Peyer's patch (tissue), 4 donors: ENCODE results near the gene SIGLEC9. TPM values are rescaled to one million over a fixed set of nuclear protein-coding genes. Genes with fewer than 3 reads are reported as not detected.

Source experiments
- DNase-seq, 3 donors: peaks; one replicate each; pipeline ENCODE4 v3.0.0-alpha.2; 2017 to 2019
- H3K27ac ChIP-seq, 4 donors: fragments of 200-600 bp; sonication (generic); one replicate each; pipeline ENCODE4 v1.5.1; 2016 to 2019
- H3K27me3 ChIP-seq, 2 donors: fragments of 200-600 bp; sonication (generic); one replicate each; pipeline ENCODE4 v1.5.1; 2019
- H3K36me3 ChIP-seq, 3 donors: fragments of 200-600 bp; sonication (generic); one replicate each; pipeline ENCODE4 v1.5.1; 2016 to 2019
- H3K4me1 ChIP-seq, 4 donors: fragments of 200-600 bp; sonication (generic); one replicate each; pipeline ENCODE4 v1.5.1; 2016 to 2019
- H3K4me3 ChIP-seq, 4 donors: fragments of 200-600 bp; sonication (generic); 1 replicate in 3 of 4; 2 replicates in 1 of 4; pipeline ENCODE4 v1.5.1; 2016 to 2019; ENCODE audit warnings: mild to moderate bottlenecking in 1 of 4
- H3K9me3 ChIP-seq, 4 donors: fragments of 200-600 bp; sonication (generic); one replicate each; pipeline ENCODE4 v1.5.1; 2016 to 2019; ENCODE audit warnings: mild to moderate bottlenecking in 1 of 4
- CTCF ChIP-seq, 6 experiments: fragments of 450-650 bp in 4 of 6; fragments of 200-600 bp in 2 of 6; sonication (generic) in 1 of 6; IDR thresholded peaks; one replicate each; pipeline ENCODE4 v1.5.1; 2017 to 2019; ENCODE audit warnings: antibody characterized with exemption in 6 of 6, mild to moderate bottlenecking in 3 of 6, moderate library complexity in 1 of 6
- POLR2A ChIP-seq, 2 donors: fragments of 450-650 bp; IDR thresholded peaks; one replicate each; pipeline ENCODE4 v1.5.1; 2017; ENCODE audit warnings: antibody characterized with exemption in 2 of 2, mild to moderate bottlenecking in 2 of 2, moderate library complexity in 2 of 2
- total RNA-seq, 4 donors: library from RNA; depleted of rRNA; stranded (reverse); fragments of >200 nt; gene quantifications; one replicate each; pipeline ENCODE4 v1.1.0, GENCODE V29; 2016

Gene SIGLEC9
- total RNA-seq, 4 donors from 2014 or later, result 1.9 to 2.1 TPM; not detected in 2

- no peaks in the 10 kb centered on the region for H3K9me3 ChIP-seq
- no peak for DNase-seq
- no peak overlapping the region for H3K27ac ChIP-seq
- no peak overlapping the region for H3K4me3 ChIP-seq
- no peaks in the 10 kb centered on the region for H3K4me1 ChIP-seq
- H3K36me3 ChIP-seq, result no peaks in the 10 kb centered on the region
- TF ChIP-seq CTCF (IDR thresholded peaks at IDR 0.05) (no peak), POLR2A (IDR thresholded peaks at IDR 0.05) (no peak)
- H3K27me3 ChIP-seq, result no peaks in the 10 kb centered on the region
Measured at GRCh38 chr19:51173681-51174080, 49.0 kb downstream of the SIGLEC9 start.

GRCh38 chr19:51179256-51179655 is 54.5 kb downstream of the SIGLEC9 start:
- no peak for DNase-seq
- H3K27me3 ChIP-seq, result no peaks in the 10 kb centered on the region
- H3K4me3 ChIP-seq, result no peak overlapping the region
- H3K4me1 ChIP-seq, result no peaks in the 10 kb centered on the region
- TF ChIP-seq POLR2A (IDR thresholded peaks at IDR 0.05) (no peak), CTCF (IDR thresholded peaks at IDR 0.05) (no peak)
- H3K36me3 ChIP-seq, result no peaks in the 10 kb centered on the region
- no peak overlapping the region for H3K27ac ChIP-seq
- no peaks in the 10 kb centered on the region for H3K9me3 ChIP-seq

Other genes starting within 250 kb of the SIGLEC9 start
- 1 to 10 TPM in 1 of 4 donors, not detected in 3; 1.4 TPM for gene KLK4, start 213.5 kb upstream of the SIGLEC9 start, total RNA-seq
- gene KLK5, start 171.9 kb upstream of the SIGLEC9 start, total RNA-seq, result not detected
- not detected for gene KLK6, start 155.3 kb upstream of the SIGLEC9 start, total RNA-seq
- gene KLK7, start 141.0 kb upstream of the SIGLEC9 start, total RNA-seq, result 1 to 10 TPM in 2 of 4 donors, not detected in 2; 1.2 to 9.9 TPM
- gene KLK8, start 123.3 kb upstream of the SIGLEC9 start, total RNA-seq, result not detected
- gene KLK10, start 105.2 kb upstream of the SIGLEC9 start, total RNA-seq, result 1 to 10 TPM in 2 of 4 donors, not detected in 2; 2.4 to 6.3 TPM
- 1 to 10 TPM in 3 of 4 donors, not detected in 1; 1.7 to 3.8 (median 1.9) TPM for gene KLK11, start 98.3 kb upstream of the SIGLEC9 start, total RNA-seq
- 1 to 10 TPM in 2 of 4 donors, not detected in 2; 1.4 to 4.7 TPM for gene KLK12, start 89.9 kb upstream of the SIGLEC9 start, total RNA-seq
- 1 to 10 TPM in 3 of 4 donors, not detected in 1; 1.2 to 5.0 (median 1.3) TPM for gene KLK13, start 59.8 kb upstream of the SIGLEC9 start, total RNA-seq
- gene KLK14, start 42.0 kb upstream of the SIGLEC9 start, total RNA-seq, result 1 to 10 TPM in 2 of 4 donors, not detected in 2; 1.1 to 6.6 TPM
- gene CTU1, start 16.5 kb upstream of the SIGLEC9 start, total RNA-seq, result 10 to 100 TPM in 1 of 4 donors, 1 to 10 TPM in 3; 4.4 to 10.0 (median 6.5) TPM
- gene SIGLEC7, start 17.4 kb downstream of the SIGLEC9 start, total RNA-seq, result not detected
- gene CD33, start 100.2 kb downstream of the SIGLEC9 start, total RNA-seq, result 10 to 100 TPM in 1 of 4 donors, 1 to 10 TPM in 1, under 1 TPM in 1, not detected in 1; 0.88 to 22.3 (median 2.4) TPM
- not detected for gene SIGLECL1, start 126.2 kb downstream of the SIGLEC9 start, total RNA-seq
- gene IGLON5, start 186.7 kb downstream of the SIGLEC9 start, total RNA-seq, result not detected
- 1 to 10 TPM in 3 of 4 donors, not detected in 1; 2.5 to 6.5 (median 5.2) TPM for gene VSIG10L, start 217.2 kb downstream of the SIGLEC9 start, total RNA-seq
- 100 to 1,000 TPM; 125 to 305 (median 154) TPM for gene ETFB, start 241.5 kb downstream of the SIGLEC9 start, total RNA-seq
- not detected for gene CLDND2, start 244.1 kb downstream of the SIGLEC9 start, total RNA-seq
- gene NKG7, start 247.7 kb downstream of the SIGLEC9 start, total RNA-seq, result 1 to 10 TPM in 2 of 4 donors, not detected in 2; 1.2 to 1.8 TPM